ENCODE measurements around the gene SETD6.

- TF ChIP-seq POLR2AphosphoS5 (IDR thresholded peaks at IDR 0.05) (no peak), EP300 (IDR thresholded peaks at IDR 0.05) (no peak)
Measured at GRCh38 chr16:58541711-58542110, 26.4 kb downstream of the SETD6 start.

Measured in esophagus muscularis mucosa (tissue), 3 donors.